ENCODE results near the gene RNASE3. TPM values are rescaled to one million over a fixed set of nuclear protein-coding genes. Genes with fewer than 3 reads are reported as not detected.
"Not testable (repeated sequence)": the region's sequence is repeated elsewhere in the genome, so short reads cannot be mapped to it uniquely, and the experiment has no call there.

Gene RNASE3
- total RNA-seq, 4 donors from 2014 or later, result not detected

GRCh38 chr14:20857630-20858261, 33.4 kb upstream of the RNASE3 start:
- DNase-seq (ENCODE audit: low spot score) (peak; percentile 77), ATAC-seq (ENCODE audit: low FRiP score) (peak; percentile 54)

GRCh38 chr14:20866194-20866593, 25.0 kb upstream of the RNASE3 start:
- ATAC-seq (ENCODE audit: low FRiP score) (no peak), DNase-seq (ENCODE audit: low spot score) (no peak)
- no peak for TF ChIP-seq CTCF (IDR thresholded peaks at IDR 0.05)

More at GRCh38 chr14:20857630-20858261, 33.4 kb upstream of the RNASE3 start:
- peak in 2 of 3 donors; percentile 37 to 82 for TF ChIP-seq CTCF (IDR thresholded peaks at IDR 0.05)

GRCh38 chr14:20866963-20867362, 24.2 kb upstream of the RNASE3 start:
- ATAC-seq (ENCODE audit: low FRiP score), result no peak

GRCh38 chr14:20873370-20874177, 17.6 kb upstream of the RNASE3 start:
- no peak for TF ChIP-seq CTCF (IDR thresholded peaks at IDR 0.05)
- ATAC-seq (ENCODE audit: low FRiP score) (peak; percentile 80), DNase-seq (ENCODE audit: low spot score) (peak; percentile 72)

More at GRCh38 chr14:20866963-20867362, 24.2 kb upstream of the RNASE3 start:
- TF ChIP-seq CTCF (IDR thresholded peaks at IDR 0.05), result no peak
- no peak for DNase-seq (ENCODE audit: low spot score)

GRCh38 chr14:20877016-20877415, 14.2 kb upstream of the RNASE3 start:
- DNase-seq (ENCODE audit: low spot score) (no peak), ATAC-seq (ENCODE audit: low FRiP score) (no peak)
- TF ChIP-seq CTCF (IDR thresholded peaks at IDR 0.05), result no peak

DNA sequence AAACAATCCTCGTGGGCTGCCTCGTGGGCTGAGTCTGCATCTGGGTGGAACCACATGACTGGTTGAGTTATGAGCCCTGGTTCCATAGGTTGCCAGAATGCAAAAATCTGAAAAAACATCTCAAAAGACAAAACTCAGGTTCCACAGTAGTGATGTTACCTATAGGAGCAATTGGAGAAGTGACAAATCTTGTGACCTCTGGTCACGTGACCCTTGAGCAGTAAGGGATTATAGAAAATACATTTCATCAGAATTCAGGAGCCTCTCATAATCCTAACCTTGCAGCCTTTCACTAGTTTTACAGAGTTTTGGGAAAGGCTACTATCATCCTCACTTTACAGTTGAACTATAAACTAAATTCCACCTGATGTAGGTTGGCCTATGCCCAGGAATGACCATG, 12.5 kb upstream of the RNASE3 start:
- ATAC-seq (ENCODE audit: low FRiP score), result no peak
- no peak for TF ChIP-seq CTCF (IDR thresholded peaks at IDR 0.05)
- DNase-seq (ENCODE audit: low spot score), result no peak

- not testable (repeated sequence) for DNase-seq (ENCODE audit: low spot score); ATAC-seq (ENCODE audit: low FRiP score)
Observed at GRCh38 chr14:20881229-20881628, 10.0 kb upstream of the RNASE3 start.

DNA sequence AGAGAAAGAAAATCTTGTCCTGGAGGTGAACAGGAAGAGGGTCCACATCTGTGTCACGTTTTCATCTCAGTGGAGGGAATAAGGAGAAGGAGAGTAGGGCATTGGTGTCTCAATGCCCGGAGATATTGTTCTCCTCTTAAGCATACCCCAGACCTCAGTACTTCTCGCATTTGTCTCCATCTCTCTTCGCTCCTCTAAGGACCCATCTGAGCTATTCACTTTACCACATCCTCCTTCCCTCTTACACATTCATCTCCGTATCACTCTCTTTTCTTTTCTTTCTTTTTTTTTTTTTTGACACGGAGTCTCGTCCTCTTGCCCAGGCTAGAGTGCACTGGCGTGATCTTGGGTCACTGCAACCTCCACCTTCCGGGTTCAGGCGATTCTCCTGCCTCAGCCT, 8.4 kb upstream of the RNASE3 start:
- not testable (repeated sequence) for ATAC-seq (ENCODE audit: low FRiP score); DNase-seq (ENCODE audit: low spot score)

DNA sequence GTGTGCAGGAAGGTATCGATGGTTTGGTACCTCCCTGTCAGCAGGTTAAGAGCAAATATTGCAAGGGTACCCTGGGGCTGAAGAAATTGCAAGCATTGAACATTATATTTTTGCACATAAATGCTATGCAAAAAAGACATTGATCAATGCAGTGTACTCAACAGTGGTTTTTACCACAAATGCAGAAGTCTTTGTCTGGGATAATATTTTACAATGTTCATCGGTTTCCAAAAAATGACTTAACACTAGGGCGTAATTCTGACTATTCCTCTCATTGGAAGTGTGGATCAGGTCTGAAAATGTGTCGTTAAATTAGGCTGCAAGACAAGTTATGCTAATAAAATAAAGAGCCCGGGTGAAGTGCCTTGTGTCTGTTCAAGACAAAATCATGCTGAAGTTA, 2.8 kb upstream of the RNASE3 start:
- ATAC-seq (ENCODE audit: low FRiP score); DNase-seq (ENCODE audit: low spot score): not testable (repeated sequence)

DNA sequence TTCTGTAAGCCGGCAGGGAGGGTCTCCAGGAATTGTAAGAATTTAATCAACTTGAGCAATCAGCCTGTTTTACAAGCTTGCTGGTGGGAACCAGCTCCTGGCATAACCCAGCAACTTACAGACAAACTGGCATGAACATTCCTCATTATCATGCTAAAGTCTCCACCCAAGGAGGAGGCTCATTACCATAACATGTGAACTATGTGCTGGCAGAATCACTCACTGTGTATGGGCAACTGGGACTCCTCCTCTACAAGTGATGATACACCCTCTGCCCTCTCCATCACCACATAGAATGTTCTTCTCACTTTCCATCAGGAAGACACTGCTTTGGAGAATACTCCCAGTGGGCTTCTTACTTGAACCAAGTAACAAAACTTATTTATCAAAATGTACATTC, 4.1 kb downstream of the RNASE3 start:
- not testable (repeated sequence) for ATAC-seq (ENCODE audit: low FRiP score); DNase-seq (ENCODE audit: low spot score)

Data from omental fat pad (tissue), 4 donors.